PC-3 (cell line): Measurements from ENCODE around the gene PRDX5. TPM values are rescaled to one million over a fixed set of nuclear protein-coding genes. Genes with fewer than 3 reads are reported as not detected.
"Not testable (repeated sequence)": the region's sequence is repeated elsewhere in the genome, so short reads cannot be mapped to it uniquely, and the experiment has no call there.

ENCODE experiments used
- ATAC-seq: fragments of 200-7000 bp; cut with Tn5 transposase; 2 replicates; pipeline ENCODE4 v1.9.1; 2020; ENCODE audit warnings: mild to moderate bottlenecking, moderate library complexity
- BruUV-seq: library from RNA; stranded (reverse); fragments of 400-500 nt; replicated peaks from 2 replicates; lab custom pipeline; 2021; lab: Mats Ljungman, UMichigan
- CTCF ChIA-PET: fragments of 300-600 bp; sonication (Branson Sonifier 250); formaldehyde crosslinking; loops from one replicate; lab custom pipeline; 2022; ENCODE audit warnings: antibody characterized with exemption; lab: Charles Lee
- POLR2A ChIA-PET: fragments of 300-600 bp; sonication (Branson Sonifier 250); formaldehyde crosslinking; loops from one replicate; lab custom pipeline; 2022; ENCODE audit warnings: antibody characterized with exemption; ENCODE audit not compliant: unreplicated experiment; lab: Charles Lee
- DNase-seq: peaks from one replicate; pipeline ENCODE4 v3.0.0-alpha.2; 2015
- H2AFZ ChIP-seq: fragments of 300-600 bp; sonication (generic); 2 replicates; pipeline ENCODE4 v1.6.0; 2016; ENCODE audit warnings: antibody characterized with exemption, low read length
- H3F3A ChIP-seq: fragments of 300-600 bp; sonication (generic); one replicate; pipeline ENCODE4 v1.6.0; 2017; ENCODE audit warnings: antibody characterized with exemption, low read length, control low read depth, mild to moderate bottlenecking; ENCODE audit not compliant: unreplicated experiment
- H3K27ac ChIP-seq: fragments of 300-600 bp; sonication (generic); 2 replicates; pipeline ENCODE4 v1.5.1; 2016; ENCODE audit warnings: mild to moderate bottlenecking, low read length
- H3K27me3 ChIP-seq: fragments of 300-600 bp; sonication (generic); 2 replicates; pipeline ENCODE4 v1.6.1; 2016; ENCODE audit warnings: low read length, mixed read lengths
- H3K36me3 ChIP-seq: fragments of 300-600 bp; sonication (generic); 2 replicates; pipeline ENCODE4 v1.6.1; 2016; ENCODE audit warnings: low read depth, mixed run types, low read length, mixed read lengths
- H3K4me1 ChIP-seq: fragments of 300-600 bp; sonication (generic); 2 replicates; pipeline ENCODE4 v1.5.1; 2016; ENCODE audit warnings: low read length; ENCODE audit not compliant: insufficient read depth
- H3K4me2 ChIP-seq: fragments of 300-600 bp; sonication (generic); 2 replicates; pipeline ENCODE4 v1.6.0; 2016; ENCODE audit warnings: low read length
- H3K4me3 ChIP-seq: fragments of 300-600 bp; sonication (generic); 2 replicates; pipeline ENCODE4 v1.5.1; 2016; ENCODE audit warnings: mild to moderate bottlenecking, low read length, mixed read lengths
- H3K79me2 ChIP-seq: fragments of 300-600 bp; sonication (generic); 2 replicates; pipeline ENCODE4 v1.6.1; 2017; ENCODE audit warnings: low read length, mixed read lengths
- H3K9ac ChIP-seq: fragments of 300-600 bp; sonication (generic); 2 replicates; pipeline ENCODE4 v1.6.0; 2016; ENCODE audit warnings: mild to moderate bottlenecking, low read length
- H3K9me2 ChIP-seq: fragments of 300-600 bp; sonication (generic); replicated peaks from 2 replicates; pipeline ENCODE4 v1.6.1; 2016; ENCODE audit warnings: mixed run types, low read length, mixed read lengths
- H3K9me3 ChIP-seq: fragments of 300-600 bp; sonication (generic); 2 replicates; pipeline ENCODE4 v1.6.1; 2016; ENCODE audit warnings: low read length, mixed read lengths
- H4K20me1 ChIP-seq: fragments of 300-600 bp; sonication (generic); 2 replicates; pipeline ENCODE4 v1.6.1; 2016; ENCODE audit warnings: low read length, mixed read lengths
- EZH2 ChIP-seq: fragments of 300-600 bp; sonication (generic); IDR thresholded peaks from one replicate; pipeline ENCODE4 v1.6.1; 2017; ENCODE audit warnings: antibody characterized with exemption, mild to moderate bottlenecking, low read length; ENCODE audit not compliant: unreplicated experiment
- EZH2phosphoT487 ChIP-seq: fragments of 300-600 bp; sonication (generic); IDR thresholded peaks from 2 replicates; pipeline ENCODE4 v1.6.1; 2018; ENCODE audit warnings: mild to moderate bottlenecking, antibody characterized with exemption, low read length, borderline replicate concordance
- intact Hi-C: fragments of 100-400 bp; cut with micrococcal nuclease; formaldehyde crosslinking; loops from 2 replicates; pipeline ENCODE4 v1.9.0; 2023
- total RNA-seq: library from RNA; depleted of rRNA; stranded (reverse); fragments of >200 nt; gene quantifications from 2 replicates; pipeline ENCODE4 v1.2.3, GENCODE V29; 2014
- TF ChIP-seq, protein P1 (sequence below): fragments of 300-600 bp; sonication (generic); conservative IDR thresholded peaks from 2 replicates; pipeline ENCODE4 v1.5.1; 2017; ENCODE audit warnings: antibody characterized with exemption, low read depth, mild to moderate bottlenecking, low read length

PRDX5 gene
- total RNA-seq, 1 experiment from 2014 or later, result 467 TPM

DNA sequence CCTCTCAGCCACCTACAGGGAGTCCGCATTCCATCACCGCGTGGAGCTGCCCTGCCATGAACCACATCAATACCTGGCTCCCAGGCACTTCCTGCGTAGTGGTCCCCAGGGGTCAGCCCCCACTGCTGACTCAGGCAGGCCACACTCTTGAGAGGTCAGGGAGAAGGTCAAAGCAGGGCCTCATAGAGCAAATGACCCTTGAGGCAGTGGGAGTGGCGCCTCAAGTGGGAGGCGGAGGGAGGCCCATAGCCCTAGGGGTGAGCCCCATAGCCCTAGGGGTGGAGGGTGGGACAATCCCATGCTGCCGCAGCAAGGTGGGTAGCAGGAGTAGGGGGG, 5.0 kb downstream of the PRDX5 start:
- peaks cover 23% of the 10 kb centered on the region for H3K4me1 ChIP-seq
- no peak for ATAC-seq
- H3K4me3 ChIP-seq, result no peak overlapping the region
- H3K9me3 ChIP-seq, result no peaks in the 10 kb centered on the region
- CTCF ChIA-PET, result no interaction called here
- no peak overlapping the region for H2AFZ ChIP-seq
- no peak overlapping the region for H3K4me2 ChIP-seq
- H3K9me2 ChIP-seq, result no peaks in the 10 kb centered on the region
- intact Hi-C loops, result no loop called here
- no peaks in the 10 kb centered on the region for H3F3A ChIP-seq
- POLR2A ChIA-PET, result no interaction called here
- no TSS peak for BruUV-seq
- TF ChIP-seq EZH2phosphoT487 (no peak), EZH2 (no peak)
- TF ChIP-seq, protein P1, sequence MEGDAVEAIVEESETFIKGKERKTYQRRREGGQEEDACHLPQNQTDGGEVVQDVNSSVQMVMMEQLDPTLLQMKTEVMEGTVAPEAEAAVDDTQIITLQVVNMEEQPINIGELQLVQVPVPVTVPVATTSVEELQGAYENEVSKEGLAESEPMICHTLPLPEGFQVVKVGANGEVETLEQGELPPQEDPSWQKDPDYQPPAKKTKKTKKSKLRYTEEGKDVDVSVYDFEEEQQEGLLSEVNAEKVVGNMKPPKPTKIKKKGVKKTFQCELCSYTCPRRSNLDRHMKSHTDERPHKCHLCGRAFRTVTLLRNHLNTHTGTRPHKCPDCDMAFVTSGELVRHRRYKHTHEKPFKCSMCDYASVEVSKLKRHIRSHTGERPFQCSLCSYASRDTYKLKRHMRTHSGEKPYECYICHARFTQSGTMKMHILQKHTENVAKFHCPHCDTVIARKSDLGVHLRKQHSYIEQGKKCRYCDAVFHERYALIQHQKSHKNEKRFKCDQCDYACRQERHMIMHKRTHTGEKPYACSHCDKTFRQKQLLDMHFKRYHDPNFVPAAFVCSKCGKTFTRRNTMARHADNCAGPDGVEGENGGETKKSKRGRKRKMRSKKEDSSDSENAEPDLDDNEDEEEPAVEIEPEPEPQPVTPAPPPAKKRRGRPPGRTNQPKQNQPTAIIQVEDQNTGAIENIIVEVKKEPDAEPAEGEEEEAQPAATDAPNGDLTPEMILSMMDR, result no peak
- H3K36me3 ChIP-seq, result 0 out of 2 replicates have a peak, but pooled peaks cover 3% of the 10 kb centered on the region
- no peaks in the 10 kb centered on the region for H3K27me3 ChIP-seq
- no peaks in the 10 kb centered on the region for H4K20me1 ChIP-seq
- no peak overlapping the region for H3K9ac ChIP-seq
- H3K79me2 ChIP-seq, result peaks cover 27% of the 10 kb centered on the region
- no peak for DNase-seq
- no peak overlapping the region for H3K27ac ChIP-seq

DNA sequence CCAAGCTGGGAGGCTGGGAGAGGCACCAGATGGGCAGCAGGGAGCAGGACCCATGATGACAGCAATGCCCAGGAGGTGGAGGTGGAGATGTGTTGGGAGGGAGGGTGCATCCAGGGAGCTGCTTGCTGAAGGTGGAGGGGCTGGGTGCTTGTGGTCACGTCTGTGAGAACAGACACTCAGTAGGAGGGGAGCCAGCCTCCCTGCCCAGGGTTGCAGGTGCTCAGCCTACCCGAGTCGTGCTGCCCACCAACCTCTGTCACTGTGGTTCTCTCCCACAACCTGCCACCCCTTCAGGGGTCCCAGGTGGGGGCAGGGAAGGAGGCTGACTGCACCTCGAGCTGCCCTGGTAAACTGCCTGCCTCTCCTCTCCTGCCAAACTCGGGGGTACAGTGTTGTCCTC, 5.5 kb downstream of the PRDX5 start:
- Histone ChIP-seq H3K27ac (no peak overlapping the region), H3K27me3 (no peaks in the 10 kb centered on the region)

DNA sequence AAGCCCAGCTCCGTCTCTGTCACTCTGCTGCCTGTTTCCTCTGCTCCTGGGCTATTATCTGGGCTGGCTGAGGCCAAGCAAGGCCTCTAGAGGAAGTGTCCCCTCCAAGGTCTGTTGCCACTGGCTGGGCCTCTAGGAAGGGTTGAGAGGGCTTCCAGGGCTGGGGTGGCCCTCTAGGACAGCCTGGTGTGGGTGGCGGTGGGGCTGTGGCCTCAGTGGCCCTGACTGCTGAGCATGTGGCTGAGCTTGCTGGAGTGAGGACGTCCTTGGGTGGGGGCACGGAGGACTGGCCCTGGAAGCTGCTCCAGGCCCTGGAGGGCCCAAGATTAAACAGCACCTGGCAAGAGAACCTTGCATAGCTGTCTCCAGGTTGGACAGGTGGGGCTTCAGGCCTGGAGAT, 6.1 kb downstream of the PRDX5 start:
- H3K27me3 ChIP-seq, H3K4me2 ChIP-seq, H3K9ac ChIP-seq, ATAC-seq, H3K9me2 ChIP-seq, H3K36me3 ChIP-seq, POLR2A ChIA-PET, intact Hi-C loops, H3K9me3 ChIP-seq, BruUV-seq, H4K20me1 ChIP-seq, H3K4me3 ChIP-seq, H3K27ac ChIP-seq, H3F3A ChIP-seq, H2AFZ ChIP-seq, CTCF ChIA-PET, DNase-seq: not testable (repeated sequence)
- H3K4me1 ChIP-seq, result peaks cover 20% of the 10 kb centered on the region
- peaks cover 18% of the 10 kb centered on the region for H3K79me2 ChIP-seq

More for the DNA sequence above, 5.5 kb downstream of the PRDX5 start:
- Histone ChIP-seq H3K9me3 (no peaks in the 10 kb centered on the region), H3K9me2 (no peaks in the 10 kb centered on the region), H3K4me2 (no peak overlapping the region), H3K79me2 (peaks cover 24% of the 10 kb centered on the region), H3K4me3 (no peak overlapping the region), H3F3A (no peaks in the 10 kb centered on the region), H4K20me1 (no peaks in the 10 kb centered on the region), H2AFZ (no peak overlapping the region), H3K4me1 (peaks cover 23% of the 10 kb centered on the region), H3K36me3 (0 out of 2 replicates have a peak, but pooled peaks cover 3% of the 10 kb centered on the region), H3K9ac (no peak overlapping the region)
- ATAC-seq, result no peak
- CTCF ChIA-PET, result no interaction called here
- POLR2A ChIA-PET, result no interaction called here
- intact Hi-C loops, result no loop called here
- no TSS peak for BruUV-seq
- no peak for DNase-seq
- TF ChIP-seq EZH2 (no peak), EZH2phosphoT487 (no peak)
- TF ChIP-seq, protein P1, result no peak
